H1 (cell line): Measurements from ENCODE around the gene CSAD.

Experiments used
- BACH1 ChIP-seq: IDR thresholded peaks from 2 replicates; pipeline ENCODE4 v1.6.1; 2012; ENCODE audit warnings: low read length, improper control_type of control experiment
- CBX8 ChIP-seq: fragments of 300-800, 300-1000 bp; sonication (generic); IDR thresholded peaks from 2 replicates; pipeline ENCODE4 v1.7.1; 2016; ENCODE audit warnings: low read depth, low read length, borderline replicate concordance
- CHD2 ChIP-seq: IDR thresholded peaks from 2 replicates; pipeline ENCODE4 v1.6.1; 2012; ENCODE audit warnings: low read length, improper control_type of control experiment
- EGR1 ChIP-seq: IDR thresholded peaks from 2 replicates; pipeline ENCODE4 v1.6.1; 2011; ENCODE audit warnings: low read depth, low read length, borderline replicate concordance
- GTF2F1 ChIP-seq: IDR thresholded peaks from 2 replicates; pipeline ENCODE4 v1.6.1; 2012; ENCODE audit warnings: low read depth, low read length, improper control_type of control experiment, borderline replicate concordance
- HDAC2 ChIP-seq, 2 experiments: fragments of 300-600 bp in 1 of 2; sonication (generic) in 1 of 2; IDR thresholded peaks; 2 replicates each; pipeline ENCODE4 v1.6.1; 2011 to 2012; ENCODE audit warnings: low read depth in 2 of 2, low read length in 2 of 2, mild to moderate bottlenecking in 2 of 2, moderate library complexity in 2 of 2, borderline replicate concordance in 1 of 2, inconsistent platforms in 1 of 2
- POLR2A ChIP-seq, 2 experiments: IDR thresholded peaks; 1 replicate in 1 of 2; 2 replicates in 1 of 2; pipeline ENCODE4 v1.6.1; 2011; ENCODE audit warnings: low read depth in 2 of 2, low read length in 2 of 2, mild to moderate bottlenecking in 2 of 2; ENCODE audit errors: control extremely low read depth in 1 of 2
- POU5F1 ChIP-seq: IDR thresholded peaks from 2 replicates; pipeline ENCODE4 v1.6.1; 2011; ENCODE audit warnings: low read depth, mild to moderate bottlenecking, low read length, moderate library complexity
- SUZ12 ChIP-seq: fragments of 200-600 bp; sonication (generic); IDR thresholded peaks from 2 replicates; pipeline ENCODE4 v1.6.1; 2012; ENCODE audit warnings: mild to moderate bottlenecking, inconsistent platforms, low read length, moderate library complexity, mixed read lengths
- TAF1 ChIP-seq: IDR thresholded peaks from 2 replicates; pipeline ENCODE4 v1.6.1; 2011; ENCODE audit warnings: mild to moderate bottlenecking, low read depth, low read length
- TF ChIP-seq, protein P1 (sequence below), 3 experiments: IDR thresholded peaks; 1 replicate in 2 of 3; 2 replicates in 1 of 3; pipeline versions ENCODE4 v1.5.1 to v1.6.1; 2011; ENCODE audit warnings: low read length in 3 of 3, mild to moderate bottlenecking in 3 of 3, inconsistent platforms in 2 of 3, low read depth in 1 of 3, moderate library complexity in 1 of 3; ENCODE audit not compliant: insufficient read depth in 1 of 3; ENCODE audit errors: control extremely low read depth in 1 of 3

GRCh38 chr12:53174881-53175491 lies 5.7 kb downstream of the CSAD start:
- TF ChIP-seq CBX8 = no peak
- no peak for TF ChIP-seq POU5F1
- TF ChIP-seq POLR2A (IDR thresholded peaks at IDR 0.05; ENCODE audit: control extremely low read depth in 1 of 2, low read depth in 2 of 2, low read length in 2 of 2) = no peak
- no peak for TF ChIP-seq GTF2F1
- TF ChIP-seq, protein P1, sequence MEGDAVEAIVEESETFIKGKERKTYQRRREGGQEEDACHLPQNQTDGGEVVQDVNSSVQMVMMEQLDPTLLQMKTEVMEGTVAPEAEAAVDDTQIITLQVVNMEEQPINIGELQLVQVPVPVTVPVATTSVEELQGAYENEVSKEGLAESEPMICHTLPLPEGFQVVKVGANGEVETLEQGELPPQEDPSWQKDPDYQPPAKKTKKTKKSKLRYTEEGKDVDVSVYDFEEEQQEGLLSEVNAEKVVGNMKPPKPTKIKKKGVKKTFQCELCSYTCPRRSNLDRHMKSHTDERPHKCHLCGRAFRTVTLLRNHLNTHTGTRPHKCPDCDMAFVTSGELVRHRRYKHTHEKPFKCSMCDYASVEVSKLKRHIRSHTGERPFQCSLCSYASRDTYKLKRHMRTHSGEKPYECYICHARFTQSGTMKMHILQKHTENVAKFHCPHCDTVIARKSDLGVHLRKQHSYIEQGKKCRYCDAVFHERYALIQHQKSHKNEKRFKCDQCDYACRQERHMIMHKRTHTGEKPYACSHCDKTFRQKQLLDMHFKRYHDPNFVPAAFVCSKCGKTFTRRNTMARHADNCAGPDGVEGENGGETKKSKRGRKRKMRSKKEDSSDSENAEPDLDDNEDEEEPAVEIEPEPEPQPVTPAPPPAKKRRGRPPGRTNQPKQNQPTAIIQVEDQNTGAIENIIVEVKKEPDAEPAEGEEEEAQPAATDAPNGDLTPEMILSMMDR (IDR thresholded peaks at IDR 0.05; ENCODE audit: control extremely low read depth in 1 of 3, insufficient read depth in 1 of 3, low read depth in 1 of 3, low read length in 3 of 3) = peak in 2 of 3 experiments; percentile 64 to 66; a peak in 3 of 4 replicates
- peak; percentile 79; the same call in 1 of the 2 replicates for TF ChIP-seq EGR1
- no peak for TF ChIP-seq SUZ12
- TF ChIP-seq CHD2 = no peak
- TF ChIP-seq HDAC2 (IDR thresholded peaks at IDR 0.05; ENCODE audit: borderline replicate concordance in 1 of 2, low read depth in 2 of 2, low read length in 2 of 2) = peak in 1 of 2 experiments; percentile 44; a peak in 1 of 4 replicates
- no peak for TF ChIP-seq TAF1
- TF ChIP-seq BACH1 = no peak
